Thymus (tissue), 2 donors: ENCODE data around the gene ZNF428. TPM values are rescaled to one million over a fixed set of nuclear protein-coding genes. Genes with fewer than 3 reads are reported as not detected.

Experiments
- polyA plus RNA-seq: library from polyadenylated mRNA; stranded (reverse); fragments of 200-250 nt; gene quantifications from one replicate; pipeline ENCODE4 v1.2.3, GENCODE V29; 2013
- total RNA-seq: library from RNA; stranded (reverse); fragments of 120-200 nt; gene quantifications from one replicate; pipeline ENCODE4 v1.2.4, GENCODE V29; 2013
- donor health status: healthy.

The ZNF428 gene
- total and polyA plus RNA-seq, 2 donors: 54.8 to 74.3 TPM

Other genes starting within 250 kb of the ZNF428 start
- 0.99 TPM for gene TEX101, start 204.7 kb downstream of the ZNF428 start, total RNA-seq
- gene TEX101, start 204.7 kb downstream of the ZNF428 start, polyA plus RNA-seq: 0.18 TPM
- 3.0 TPM for gene LYPD3, start 154.0 kb downstream of the ZNF428 start, total RNA-seq
- gene LYPD3, start 154.0 kb downstream of the ZNF428 start, polyA plus RNA-seq: 34.2 TPM
- gene PHLDB3, start 114.9 kb downstream of the ZNF428 start, total RNA-seq: 12.0 TPM
- 37.9 TPM for gene PHLDB3, start 114.9 kb downstream of the ZNF428 start, polyA plus RNA-seq
- gene ETHE1, start 92.4 kb downstream of the ZNF428 start, total RNA-seq: 32.3 TPM
- 44.8 TPM for gene ETHE1, start 92.4 kb downstream of the ZNF428 start, polyA plus RNA-seq
- 0.38 TPM for gene ZNF575, start 86.4 kb downstream of the ZNF428 start, total RNA-seq
- 2.5 TPM for gene ZNF575, start 86.4 kb downstream of the ZNF428 start, polyA plus RNA-seq
- gene XRCC1, start 44.1 kb downstream of the ZNF428 start, total RNA-seq: 28.2 TPM
- 23.2 TPM for gene XRCC1, start 44.1 kb downstream of the ZNF428 start, polyA plus RNA-seq
- 16.0 TPM for gene PINLYP, start 43.8 kb downstream of the ZNF428 start, total RNA-seq
- 12.3 TPM for gene PINLYP, start 43.8 kb downstream of the ZNF428 start, polyA plus RNA-seq
- gene IRGQ, start 23.5 kb downstream of the ZNF428 start, total RNA-seq: 4.4 TPM
- 7.5 TPM for gene IRGQ, start 23.5 kb downstream of the ZNF428 start, polyA plus RNA-seq
- 9.7 TPM for gene ZNF576, start 23.0 kb downstream of the ZNF428 start, total RNA-seq
- 10.3 TPM for gene ZNF576, start 23.0 kb downstream of the ZNF428 start, polyA plus RNA-seq
- gene SRRM5, start 7.5 kb downstream of the ZNF428 start, total RNA-seq: 0.05 TPM
- gene SRRM5, start 7.5 kb downstream of the ZNF428 start, polyA plus RNA-seq: 0.39 TPM
- 1.5 TPM for gene CADM4, start 20.2 kb upstream of the ZNF428 start, total RNA-seq
- gene CADM4, start 20.2 kb upstream of the ZNF428 start, polyA plus RNA-seq: 6.5 TPM
- 5.3 TPM for gene PLAUR, start 50.5 kb upstream of the ZNF428 start, total RNA-seq
- gene PLAUR, start 50.5 kb upstream of the ZNF428 start, polyA plus RNA-seq: 15.3 TPM
- not detected for gene IRGC, start 96.4 kb upstream of the ZNF428 start, total RNA-seq
- 0.02 TPM for gene IRGC, start 96.4 kb upstream of the ZNF428 start, polyA plus RNA-seq
- 16.0 TPM for gene SMG9, start 135.3 kb upstream of the ZNF428 start, total RNA-seq
- gene SMG9, start 135.3 kb upstream of the ZNF428 start, polyA plus RNA-seq: 36.9 TPM
- 8.7 TPM for gene KCNN4, start 161.3 kb upstream of the ZNF428 start, total RNA-seq
- gene KCNN4, start 161.3 kb upstream of the ZNF428 start, polyA plus RNA-seq: 22.9 TPM
- gene LYPD5, start 182.8 kb upstream of the ZNF428 start, total RNA-seq: 1.7 TPM
- 3.2 TPM for gene LYPD5, start 182.8 kb upstream of the ZNF428 start, polyA plus RNA-seq
- gene ZNF283, start 207.7 kb upstream of the ZNF428 start, total RNA-seq: 5.9 TPM
- gene ZNF283, start 207.7 kb upstream of the ZNF428 start, polyA plus RNA-seq: 4.6 TPM